Subcutaneous preadipocyte (primary cell): ENCODE measurements around the gene AGAP3. TPM values are rescaled to one million over a fixed set of nuclear protein-coding genes. Genes with fewer than 3 reads are reported as not detected.

ENCODE experiments used
- total RNA-seq: library from RNA; depleted of rRNA; stranded (reverse); fragments of >200 nt; gene quantifications from 2 replicates; pipeline ENCODE4 v1.2.3, GENCODE V29; 2012

Gene AGAP3
- total RNA-seq: 52.2 and 60.0 TPM in 2 replicates

DNA sequence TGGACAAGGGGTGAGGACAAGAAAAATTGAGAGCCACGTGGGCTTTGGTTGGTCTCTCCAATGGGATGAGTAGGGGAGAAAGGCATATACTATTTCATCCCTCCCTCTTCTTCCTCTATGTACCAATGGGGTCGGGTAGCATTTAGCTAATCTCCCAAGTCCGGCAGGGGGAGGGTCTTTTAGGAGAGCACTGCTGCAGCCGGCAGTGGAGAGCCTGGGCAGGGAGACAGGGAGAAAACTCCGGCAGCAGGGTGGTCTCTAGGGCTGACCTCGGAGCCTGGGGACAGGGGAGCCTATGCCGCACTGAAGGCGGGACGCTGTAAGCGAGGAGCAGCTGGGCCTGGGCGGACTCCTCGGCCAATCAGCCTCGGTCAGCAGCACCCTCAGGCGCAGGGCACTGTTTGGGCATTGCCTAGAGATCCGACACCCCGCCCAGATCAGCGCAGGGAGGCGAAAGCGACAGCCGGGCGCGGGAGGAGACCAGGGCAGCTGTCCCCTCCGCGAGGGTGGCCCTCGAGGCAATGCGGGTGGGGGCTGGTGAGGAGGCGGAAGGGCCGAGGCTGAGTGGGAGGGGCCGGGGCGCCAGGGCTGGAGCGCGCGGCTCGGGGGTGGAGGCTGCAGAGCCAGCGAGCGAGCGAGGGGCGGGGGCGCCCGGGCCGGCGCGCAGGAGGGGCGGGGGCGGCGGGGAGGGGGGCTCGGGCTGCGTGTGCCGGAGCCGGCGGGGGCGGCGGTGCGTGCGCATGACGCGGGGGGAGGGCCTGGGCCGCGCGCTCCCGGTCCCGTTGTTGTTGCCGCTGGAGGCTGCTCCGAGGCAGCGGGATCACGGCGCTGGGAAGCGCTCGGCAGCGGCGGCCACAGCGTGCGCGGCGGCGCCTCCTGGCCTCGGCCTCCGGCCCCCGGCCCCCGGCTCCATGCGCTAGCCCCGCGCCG lies at the start of gene AGAP3:
Gene AGAP3 (plus strand): TSS at position 785 of the 930 bp plus-strand sequence. CDS start 267 bp downstream, outside the sequence.

DNA sequence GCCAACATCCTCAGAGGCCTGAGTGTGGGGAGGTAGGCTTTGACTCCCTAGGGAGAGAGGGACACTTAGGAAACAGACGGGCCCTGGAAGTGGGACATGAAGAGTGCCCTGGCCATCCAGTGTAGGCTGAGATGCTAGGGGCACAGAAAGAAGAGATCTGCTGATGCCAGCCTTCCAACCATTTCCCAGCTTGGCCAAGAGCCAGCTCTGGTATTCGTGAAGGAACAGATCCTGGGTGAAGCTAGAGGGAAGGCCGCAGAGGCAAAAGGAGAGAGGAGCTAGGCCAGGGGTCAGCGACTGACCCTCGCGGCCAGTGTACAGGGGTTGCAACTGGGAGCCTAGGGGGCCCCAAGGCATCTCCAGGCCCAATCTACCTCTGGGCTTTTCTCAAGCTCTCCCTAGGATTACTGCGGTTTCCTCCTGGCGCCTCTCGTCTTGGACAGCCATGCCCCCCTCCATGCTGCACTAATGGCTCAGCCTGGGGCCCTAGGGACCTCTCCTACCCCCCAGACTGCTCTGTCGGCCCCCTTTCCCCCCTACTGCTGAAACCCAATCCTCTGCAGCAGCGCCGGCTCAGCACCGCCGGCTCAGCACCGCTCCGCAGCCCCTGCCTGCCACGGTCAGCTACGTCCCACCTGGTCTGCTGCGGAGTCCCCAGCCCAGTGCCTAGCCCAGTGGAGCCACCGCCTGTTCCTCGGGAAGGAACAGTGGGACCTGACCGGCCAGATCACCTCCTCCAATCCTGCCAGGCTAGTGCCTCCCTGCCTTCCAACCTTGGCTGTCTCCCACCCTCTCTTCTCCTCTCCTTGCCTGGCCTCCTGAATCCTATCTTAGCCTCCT lies 38.1 kb upstream of the AGAP3 start, which contains the start of gene ASIC3:
Gene ASIC3 (plus strand): TSS at position 556 of the 840 bp plus-strand sequence. CDS start 355 bp downstream, outside the sequence.

DNA sequence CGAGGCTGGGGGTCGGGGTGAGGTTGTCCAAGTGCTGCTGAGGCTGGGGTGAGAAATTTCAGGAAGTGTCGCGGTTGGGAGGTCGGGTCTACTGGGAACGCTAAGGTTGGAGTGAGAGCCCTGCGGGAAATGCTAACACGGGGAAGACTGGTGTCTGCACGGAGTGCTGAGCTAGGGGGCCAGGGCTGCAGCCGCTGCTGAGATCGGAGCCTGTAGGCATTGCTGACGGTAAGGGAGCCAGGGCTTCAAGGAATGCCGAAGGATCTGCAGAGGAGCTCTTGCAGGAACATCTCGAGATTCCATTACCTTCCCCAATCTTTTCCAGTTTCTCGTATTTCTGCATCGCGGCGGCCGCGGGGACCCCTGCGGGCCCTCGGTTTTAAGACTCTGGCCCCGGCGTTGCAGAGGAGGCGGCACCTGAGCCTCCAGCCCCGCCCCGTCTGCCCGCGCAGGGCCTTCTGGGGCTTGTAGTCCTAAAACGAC lies 28.7 kb upstream of the AGAP3 start, which contains the start of gene CDK5:
Gene CDK5 (minus strand): TSS at position 392 of the 483 bp plus-strand sequence. CDS start 49 bp downstream, at position 343.

DNA sequence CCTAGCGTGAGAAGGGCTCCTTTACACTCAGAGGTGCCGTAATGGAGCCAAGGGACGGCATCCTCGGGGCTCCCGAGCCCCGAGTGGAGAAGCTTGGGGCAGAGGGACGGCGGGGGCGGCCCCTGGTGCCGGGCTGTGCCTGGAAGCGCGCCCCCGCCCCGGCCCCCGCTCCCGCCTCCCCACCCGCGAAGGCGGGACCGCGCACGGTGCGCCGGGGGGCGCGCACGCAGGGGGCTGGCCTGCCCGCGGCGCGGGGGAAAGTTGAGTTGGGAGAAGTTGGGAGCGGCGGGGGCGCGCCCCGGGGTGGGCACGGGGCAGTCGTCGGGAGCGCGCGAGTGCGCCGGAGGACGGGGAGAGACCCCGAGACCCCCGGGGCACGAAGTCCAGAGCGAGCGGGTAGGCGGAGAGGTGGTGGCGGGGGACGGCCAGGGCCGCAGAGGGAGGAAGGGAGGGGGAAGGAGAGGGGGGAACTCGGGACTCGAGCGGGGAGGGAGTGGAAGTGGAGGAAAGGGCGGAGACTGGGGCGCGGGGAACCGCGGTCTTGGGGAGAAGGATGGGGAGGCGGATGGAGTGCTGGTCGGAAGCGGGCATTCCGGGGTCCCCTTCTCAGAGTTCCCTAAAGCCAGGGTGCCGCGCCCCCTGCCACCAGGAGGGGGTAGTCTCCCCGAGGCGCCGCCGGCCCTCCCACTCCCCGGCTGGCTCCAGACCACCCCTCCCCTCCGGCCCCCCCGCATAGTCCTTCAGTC lies 26.7 kb upstream of the AGAP3 start, which contains the start of gene SLC4A2:
Gene SLC4A2 (plus strand): TSS at position 223 of the 746 bp plus-strand sequence. CDS start 2,399 bp downstream, outside the sequence.

DNA sequence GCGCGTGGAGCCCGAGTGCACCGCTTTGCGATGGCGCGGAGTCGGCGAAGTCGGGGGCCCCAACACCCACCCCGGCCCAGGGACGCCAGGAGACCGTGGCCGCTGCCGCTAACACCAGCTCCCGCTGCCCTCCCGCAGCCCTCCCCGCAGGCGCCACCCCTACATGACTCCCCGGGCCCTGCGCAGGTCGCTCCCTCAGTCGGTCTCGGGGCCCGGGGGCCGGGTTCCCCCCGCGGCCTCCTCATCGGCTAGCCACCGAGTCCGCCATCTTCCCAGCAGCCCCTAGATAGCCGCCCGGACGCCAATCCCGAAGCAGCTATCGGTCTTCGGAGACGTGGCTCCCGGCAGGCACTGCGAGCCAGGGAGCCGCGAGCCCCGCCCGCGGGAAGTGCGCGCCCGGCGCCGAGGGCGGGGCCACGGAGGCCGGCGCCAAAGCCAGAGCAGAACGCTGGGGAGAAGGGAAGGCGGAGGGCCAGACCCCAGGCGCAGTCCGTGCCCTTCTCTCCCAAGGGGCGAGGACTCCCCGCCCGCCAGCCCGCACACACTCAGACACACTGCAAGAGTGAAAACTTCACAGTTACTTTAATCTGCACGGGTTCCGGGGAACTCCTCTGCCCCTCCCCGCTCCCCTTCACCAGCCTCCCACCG lies 5.6 kb upstream of the AGAP3 start, which contains the start of gene FASTK:
Gene FASTK (minus strand): TSS at position 288 of the 648 bp plus-strand sequence. CDS start 43 bp downstream, at position 245.

DNA sequence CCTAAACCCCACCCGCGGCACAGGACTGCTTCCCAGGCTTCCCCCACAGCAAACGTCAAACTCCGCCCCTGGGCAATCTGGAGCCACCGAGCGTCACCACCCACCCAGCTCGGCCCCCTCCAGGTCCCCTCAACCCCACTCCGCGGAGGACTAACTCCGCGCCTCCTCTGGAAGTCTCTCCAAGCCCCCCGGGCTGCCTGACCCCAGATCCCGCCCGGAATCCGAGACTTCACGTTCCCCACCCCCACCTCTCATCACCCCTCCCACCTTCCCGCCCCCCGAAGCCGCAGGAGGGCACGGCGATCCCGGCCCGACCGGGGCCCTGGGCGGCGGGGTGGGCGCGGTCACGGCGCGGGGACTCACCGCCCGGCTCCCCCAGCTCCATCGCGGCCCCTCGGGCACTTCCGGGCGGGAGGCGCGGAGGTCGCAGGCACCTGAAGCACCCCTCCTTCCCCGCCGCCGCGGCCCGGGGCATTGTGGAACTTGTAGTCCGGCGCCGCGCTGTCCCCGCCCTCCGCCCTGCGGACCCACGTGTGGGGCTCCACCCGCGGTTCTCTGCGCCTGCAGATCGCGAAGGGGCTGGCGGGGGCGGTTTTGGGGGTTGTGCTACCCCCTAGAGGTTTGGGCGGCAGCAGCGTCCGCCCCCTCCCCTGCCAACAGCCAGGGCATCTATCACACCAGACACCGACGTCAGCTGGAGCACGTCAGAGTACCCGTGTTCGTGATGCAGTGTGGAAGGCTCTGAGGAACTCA lies 3.0 kb upstream of the AGAP3 start, which contains the start of gene TMUB1:
Gene TMUB1 (minus strand): TSS at position 423 of the 753 bp plus-strand sequence. CDS start 930 bp downstream, outside the sequence.

DNA sequence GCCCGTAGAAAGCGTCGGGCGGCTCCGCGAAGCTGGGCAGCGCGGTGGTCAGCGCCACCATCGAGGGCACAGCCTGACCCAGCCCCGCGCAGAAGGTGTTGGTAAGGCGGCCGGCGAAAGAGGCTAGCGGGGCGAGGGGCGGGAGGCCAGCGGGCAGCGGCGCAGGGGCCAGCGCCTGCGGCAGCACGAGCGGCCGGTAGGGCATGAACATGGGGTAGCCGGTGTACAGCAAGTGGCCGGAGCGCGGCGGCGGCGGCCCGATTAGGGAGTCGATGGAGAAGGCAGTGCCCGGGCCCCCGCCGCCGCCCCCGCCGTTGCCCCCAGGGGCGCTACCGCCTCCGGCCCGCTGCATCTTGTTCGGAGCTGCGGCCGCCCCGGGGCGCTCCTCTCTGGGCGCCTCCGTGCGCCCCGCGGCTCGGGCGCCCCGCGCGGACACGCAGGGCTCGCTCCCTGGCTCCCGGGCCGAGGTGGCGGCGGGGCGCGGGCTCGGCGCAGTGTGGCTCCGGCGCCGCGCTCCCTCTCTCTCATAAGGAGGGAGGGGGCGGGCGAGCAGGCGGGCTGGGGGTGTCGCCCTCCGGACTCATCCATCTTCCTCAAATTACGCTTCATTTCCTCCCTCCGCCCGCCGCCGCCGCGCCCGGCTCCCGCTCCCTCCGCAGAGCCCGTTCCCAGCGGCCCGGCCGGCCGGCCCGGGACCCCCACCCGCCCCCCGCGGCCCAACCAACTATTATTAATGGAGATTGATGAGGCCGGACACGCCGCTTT lies 81.1 kb downstream of the AGAP3 start, which contains the start of gene GBX1:
Gene GBX1 (minus strand): TSS at position 498 of the 765 bp plus-strand sequence. CDS start 146 bp downstream, at position 352.

DNA sequence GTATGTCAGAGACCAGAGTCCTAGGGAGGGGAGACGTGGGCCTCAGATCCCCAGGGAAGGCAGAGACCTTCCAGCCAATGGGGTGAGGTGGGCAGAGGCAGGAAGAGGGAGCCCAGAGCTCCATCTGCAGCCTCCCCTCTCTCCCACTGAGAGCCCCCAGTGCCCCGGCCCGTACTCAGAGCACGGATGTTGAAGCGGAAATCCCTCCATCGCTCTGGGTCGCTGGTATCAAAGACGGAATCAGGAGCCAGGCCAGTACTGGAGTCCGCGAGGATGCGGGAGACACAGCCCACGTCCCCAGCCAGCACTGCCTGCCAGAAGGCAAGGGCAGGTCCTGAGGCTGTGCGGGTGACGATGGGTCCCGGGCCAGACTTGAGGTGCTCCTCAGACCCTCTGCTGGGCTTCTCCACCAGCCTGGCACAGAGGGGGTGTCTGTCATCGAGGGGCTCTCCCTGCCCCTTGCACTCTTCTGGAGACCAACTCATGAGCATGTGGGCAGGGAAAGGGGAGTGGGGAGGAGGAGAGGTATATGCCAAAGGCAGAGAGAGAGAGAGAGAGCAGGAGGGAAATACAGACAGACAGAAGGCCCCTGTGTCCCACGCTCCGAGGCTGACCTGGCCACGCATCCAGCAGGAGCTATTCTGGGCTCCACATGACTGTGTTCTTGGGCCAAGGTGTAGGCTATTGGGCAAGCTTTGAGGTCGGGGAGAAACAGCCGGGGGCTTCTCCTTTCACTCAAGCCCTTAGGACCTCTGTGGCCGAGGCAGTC lies 100.5 kb downstream of the AGAP3 start, which contains the start of gene ASB10:
Gene ASB10 (minus strand): TSS at position 611 of the 769 bp plus-strand sequence. CDS start 120 bp downstream, at position 491.

Other genes with a start within 250 kb of the AGAP3 start
- gene AOC1, start 234.0 kb upstream of the AGAP3 start, total RNA-seq: not detected in 2 replicates
- not detected in 2 replicates for gene KCNH2, start 108.2 kb upstream of the AGAP3 start, total RNA-seq
- 3.3 and 3.9 TPM in 2 replicates for gene NOS3, start 95.5 kb upstream of the AGAP3 start, total RNA-seq
- 0.20 and 0.37 TPM in 2 replicates for gene ATG9B, start 62.0 kb upstream of the AGAP3 start, total RNA-seq
- 33.8 and 48.9 TPM in 2 replicates for gene ABCB8, start 58.0 kb upstream of the AGAP3 start, total RNA-seq
- 0.20 and 0.37 TPM in 2 replicates for gene ASIC3, start 37.9 kb upstream of the AGAP3 start, total RNA-seq
- gene CDK5, start 28.6 kb upstream of the AGAP3 start, total RNA-seq: 15.1 and 19.5 TPM in 2 replicates
- 43.7 and 55.9 TPM in 2 replicates for gene SLC4A2, start 26.9 kb upstream of the AGAP3 start, total RNA-seq
- gene FASTK, start 5.7 kb upstream of the AGAP3 start, total RNA-seq: 57.7 and 68.2 TPM in 2 replicates
- gene TMUB1, start 3.0 kb upstream of the AGAP3 start, total RNA-seq: 12.5 and 15.8 TPM in 2 replicates
- gene GBX1, start 81.2 kb downstream of the AGAP3 start, total RNA-seq: not detected in 2 replicates
- not detected in 2 replicates for gene ASB10, start 100.8 kb downstream of the AGAP3 start, total RNA-seq
- not detected in 2 replicates for gene H2BK1, start 124.0 kb downstream of the AGAP3 start, total RNA-seq
- 73.9 and 75.7 TPM in 2 replicates for gene ABCF2, start 140.7 kb downstream of the AGAP3 start, total RNA-seq
- 55.1 and 63.3 TPM in 2 replicates for gene CHPF2, start 146.0 kb downstream of the AGAP3 start, total RNA-seq
- 17.6 and 17.8 TPM in 2 replicates for gene SMARCD3, start 162.2 kb downstream of the AGAP3 start, total RNA-seq